HG03432 (cell line): Measurements from ENCODE around the gene TEX19.
"Not testable (repeated sequence)": the region's sequence is repeated elsewhere in the genome, so short reads cannot be mapped to it uniquely, and the experiment has no call there.

Experiments
- ATAC-seq: cut with Tn5 transposase; IDR thresholded peaks from one replicate; pipeline ENCODE4 v1.9.1; 2021; ENCODE audit warnings: mild to moderate bottlenecking, moderate library complexity; ENCODE audit not compliant: unreplicated experiment

Gene TEX19

DNA sequence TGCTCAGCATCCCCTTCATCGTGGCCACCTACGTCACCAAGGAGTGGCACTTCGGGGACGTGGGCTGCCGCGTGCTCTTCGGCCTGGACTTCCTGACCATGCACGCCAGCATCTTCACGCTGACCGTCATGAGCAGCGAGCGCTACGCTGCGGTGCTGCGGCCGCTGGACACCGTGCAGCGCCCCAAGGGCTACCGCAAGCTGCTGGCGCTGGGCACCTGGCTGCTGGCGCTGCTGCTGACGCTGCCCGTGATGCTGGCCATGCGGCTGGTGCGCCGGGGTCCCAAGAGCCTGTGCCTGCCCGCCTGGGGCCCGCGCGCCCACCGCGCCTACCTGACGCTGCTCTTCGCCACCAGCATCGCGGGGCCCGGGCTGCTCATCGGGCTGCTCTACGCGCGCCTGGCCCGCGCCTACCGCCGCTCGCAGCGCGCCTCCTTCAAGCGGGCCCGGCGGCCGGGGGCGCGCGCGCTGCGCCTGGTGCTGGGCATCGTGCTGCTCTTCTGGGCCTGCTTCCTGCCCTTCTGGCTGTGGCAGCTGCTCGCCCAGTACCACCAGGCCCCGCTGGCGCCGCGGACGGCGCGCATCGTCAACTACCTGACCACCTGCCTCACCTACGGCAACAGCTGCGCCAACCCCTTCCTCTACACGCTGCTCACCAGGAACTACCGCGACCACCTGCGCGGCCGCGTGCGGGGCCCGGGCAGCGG lies 15.7 kb downstream of the TEX19 start:
- ATAC-seq, result no peak

- ATAC-seq, result no peak
Measured at GRCh38 chr17:82375359-82376041, 16.5 kb downstream of the TEX19 start.

GRCh38 chr17:82376042-82376730 lies 17.1 kb downstream of the TEX19 start:
- ATAC-seq, result no peak

GRCh38 chr17:82377294-82377693 lies 18.2 kb downstream of the TEX19 start:
- not testable (repeated sequence) for ATAC-seq

DNA sequence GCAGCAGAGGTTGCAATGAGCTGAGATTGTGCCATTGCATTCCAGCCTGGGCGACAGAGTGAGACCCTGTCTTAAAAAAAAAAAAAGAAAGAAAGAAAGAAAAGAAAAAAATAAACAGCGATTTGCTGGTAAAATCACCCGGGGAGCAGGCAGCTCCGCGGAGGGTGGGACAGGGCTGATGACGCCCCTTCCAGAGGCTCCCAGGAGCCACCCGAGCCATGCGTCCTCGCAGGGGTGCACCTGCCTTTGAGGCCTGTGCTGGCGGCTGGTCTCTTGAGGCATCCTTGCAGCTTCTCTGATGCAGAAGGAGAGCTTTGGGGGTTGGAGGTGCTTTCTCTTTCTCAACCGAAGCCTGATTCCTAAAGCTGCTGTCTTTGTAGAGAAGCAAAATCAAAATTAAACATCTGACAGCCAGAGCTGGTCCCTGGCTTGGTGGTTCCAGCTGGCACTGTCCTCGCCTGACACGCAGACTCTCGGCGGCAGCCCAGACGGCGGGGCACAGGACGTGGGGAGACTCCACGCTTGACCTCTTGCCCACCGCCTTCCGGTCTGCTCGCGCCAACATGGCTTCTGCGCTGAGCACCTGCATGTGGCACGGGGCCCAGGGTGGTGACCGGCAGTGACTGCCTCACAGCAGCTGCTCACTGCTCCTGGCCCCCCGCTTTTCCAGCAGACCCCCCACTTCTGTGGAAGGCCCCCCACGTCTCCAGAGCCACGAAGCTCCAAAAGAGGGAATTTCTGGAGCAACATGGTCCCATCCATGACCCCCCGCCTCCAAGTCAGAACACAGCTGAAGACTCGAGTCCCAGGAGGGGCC lies 19.1 kb downstream of the TEX19 start:
- no peak for ATAC-seq

- no peak for ATAC-seq
Measured at GRCh38 chr17:82378741-82379021, 19.6 kb downstream of the TEX19 start.

DNA sequence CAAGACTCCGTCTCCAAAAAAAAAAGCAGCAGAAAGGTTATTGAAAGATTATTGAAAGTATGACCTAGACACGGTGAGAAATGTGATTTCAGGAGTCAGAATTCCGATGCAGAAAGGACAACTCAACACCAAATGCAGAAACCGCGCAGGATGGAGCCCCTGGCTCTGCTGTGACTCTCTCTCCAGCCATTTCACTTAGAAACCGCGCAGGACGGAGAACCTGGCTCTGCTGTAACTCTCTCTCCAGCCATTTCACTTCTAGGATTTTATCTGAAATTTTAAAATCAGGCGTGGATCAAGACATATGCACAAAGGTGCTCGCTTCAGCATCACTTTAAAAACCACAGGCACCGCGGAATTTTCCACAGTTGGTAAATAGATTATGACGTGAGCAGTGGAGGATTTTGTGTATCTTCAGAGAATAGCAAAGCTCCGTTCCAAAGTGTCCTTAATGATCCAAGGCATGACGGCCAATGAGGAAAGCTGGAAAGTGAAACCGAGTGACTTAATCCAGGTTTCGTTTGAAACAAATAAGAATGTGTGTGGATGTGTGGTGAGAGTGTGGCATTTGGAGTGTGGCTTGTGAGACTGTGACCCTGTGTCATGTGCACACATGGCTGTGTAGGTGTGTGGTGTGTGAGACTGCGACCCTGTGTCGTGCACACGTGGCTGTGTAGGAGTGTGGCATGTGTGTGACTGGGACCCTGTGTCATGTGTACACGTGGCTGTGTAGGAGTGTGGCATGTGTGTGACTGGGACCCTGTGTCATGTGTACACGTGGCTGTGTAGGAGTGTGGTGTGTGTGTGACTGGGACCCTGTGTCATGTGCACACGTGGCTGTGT lies 22.0 kb downstream of the TEX19 start:
- ATAC-seq, result no peak

GRCh38 chr17:82381703-82382009 lies 22.6 kb downstream of the TEX19 start:
- not testable (repeated sequence) for ATAC-seq

GRCh38 chr17:82382220-82382932 lies 23.3 kb downstream of the TEX19 start:
- ATAC-seq, result not testable (repeated sequence)

DNA sequence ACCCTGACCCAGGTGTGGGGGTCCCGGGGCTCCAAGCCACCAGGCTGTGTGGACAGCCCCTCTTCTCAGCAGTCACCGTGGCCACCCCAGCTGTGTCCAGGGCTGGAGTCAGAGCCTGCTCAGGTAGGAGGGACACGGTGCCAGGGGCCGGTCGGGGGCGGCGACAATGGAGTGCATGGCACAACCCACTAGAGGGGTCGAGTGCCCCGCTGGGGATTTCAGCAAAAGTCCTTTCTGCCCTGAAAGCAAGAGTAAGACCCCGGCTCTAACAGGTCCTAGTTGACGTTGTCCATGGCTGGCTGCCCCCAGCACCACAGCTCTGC lies 23.8 kb downstream of the TEX19 start:
- ATAC-seq, result no peak

DNA sequence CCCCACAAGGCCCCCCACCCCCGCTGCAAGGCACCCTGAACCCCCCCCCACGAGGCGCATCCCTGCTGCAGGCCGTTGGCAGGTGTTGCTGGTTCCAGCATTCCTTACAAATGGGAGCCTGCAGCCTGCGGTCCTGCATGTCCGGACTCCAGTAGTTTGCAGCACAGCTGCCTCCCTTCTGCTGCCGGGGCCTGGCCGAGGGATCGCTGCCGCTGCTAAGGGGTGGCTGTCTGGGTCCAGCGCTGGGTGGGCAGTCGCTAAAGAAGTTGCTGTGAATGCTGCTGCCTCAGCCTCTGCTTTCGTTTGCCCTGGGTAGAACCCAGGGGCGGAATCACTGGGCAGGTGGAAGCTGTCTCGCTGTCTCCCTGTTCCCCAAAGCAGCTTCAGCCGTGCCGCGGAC lies 24.4 kb downstream of the TEX19 start:
- ATAC-seq, result no peak

GRCh38 chr17:82384051-82384729 lies 25.1 kb downstream of the TEX19 start:
- ATAC-seq, result no peak

DNA sequence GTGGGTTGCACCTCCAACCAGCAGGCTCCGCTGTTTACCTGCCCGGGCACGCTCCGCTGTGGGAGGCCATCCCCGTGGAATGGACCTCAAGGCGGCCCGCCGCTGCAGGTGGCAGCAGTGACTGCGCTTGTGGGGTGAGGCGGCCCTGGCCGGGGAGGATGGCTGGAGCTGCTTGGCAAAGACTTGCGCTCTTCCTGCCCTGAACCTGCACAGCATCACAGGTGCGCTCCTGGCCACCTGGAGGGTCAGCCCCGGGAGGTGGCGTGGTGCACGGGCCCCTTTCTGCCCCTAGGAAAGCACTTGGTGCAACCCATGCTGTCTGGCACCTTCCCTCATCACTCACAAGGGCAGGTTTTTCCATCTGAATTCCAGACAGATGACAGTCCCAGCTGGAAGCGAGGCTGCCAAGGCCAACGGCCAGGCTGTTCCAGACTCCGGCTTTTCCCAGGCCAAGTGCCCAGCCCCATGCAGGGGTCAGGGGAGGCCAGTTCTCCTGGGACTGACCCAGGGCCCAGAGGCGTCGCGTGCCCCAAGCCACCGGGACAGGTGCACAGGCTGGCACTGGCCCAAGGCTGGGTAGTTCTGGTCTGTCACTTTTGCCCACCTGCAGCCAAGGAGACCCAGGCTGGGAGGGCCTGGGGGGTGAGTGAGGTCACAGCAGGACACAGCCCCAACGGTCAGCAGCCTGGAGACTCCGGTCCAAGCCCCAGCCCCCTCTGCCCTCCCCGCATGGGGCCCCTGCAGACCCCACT lies 25.9 kb downstream of the TEX19 start:
- no peak for ATAC-seq

- ATAC-seq, result no peak
Measured at GRCh38 chr17:82385559-82386254, 26.7 kb downstream of the TEX19 start.

DNA sequence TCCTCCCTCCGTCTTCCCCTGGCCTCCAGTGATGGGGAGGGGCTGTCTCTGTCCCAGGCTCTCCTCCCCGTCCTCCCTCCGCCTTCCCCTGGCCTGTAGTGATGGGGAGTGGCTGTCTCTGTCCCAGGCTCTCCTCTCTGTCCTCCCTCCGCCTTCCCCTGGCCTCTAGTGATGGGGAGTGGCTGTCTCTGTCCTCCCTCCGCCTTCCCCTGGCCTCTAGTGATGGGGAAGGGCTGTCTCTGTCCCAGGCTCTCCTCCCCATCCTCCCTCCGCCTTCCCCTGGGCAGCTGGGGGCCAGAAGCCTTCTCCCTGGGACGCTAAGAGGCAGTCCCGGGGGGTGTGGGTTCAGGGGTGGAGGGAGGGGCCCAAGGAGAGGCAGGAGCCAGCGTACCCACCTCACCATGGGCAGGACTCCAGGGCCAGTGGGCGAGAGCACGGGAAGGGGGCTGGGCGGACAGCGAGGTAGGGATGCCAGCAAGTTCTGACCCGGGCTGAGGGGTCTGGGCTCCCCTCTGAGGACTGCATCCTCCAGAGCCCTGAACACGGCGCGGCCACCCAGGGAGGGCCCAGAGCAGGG lies 27.3 kb downstream of the TEX19 start:
- ATAC-seq, result no peak

DNA sequence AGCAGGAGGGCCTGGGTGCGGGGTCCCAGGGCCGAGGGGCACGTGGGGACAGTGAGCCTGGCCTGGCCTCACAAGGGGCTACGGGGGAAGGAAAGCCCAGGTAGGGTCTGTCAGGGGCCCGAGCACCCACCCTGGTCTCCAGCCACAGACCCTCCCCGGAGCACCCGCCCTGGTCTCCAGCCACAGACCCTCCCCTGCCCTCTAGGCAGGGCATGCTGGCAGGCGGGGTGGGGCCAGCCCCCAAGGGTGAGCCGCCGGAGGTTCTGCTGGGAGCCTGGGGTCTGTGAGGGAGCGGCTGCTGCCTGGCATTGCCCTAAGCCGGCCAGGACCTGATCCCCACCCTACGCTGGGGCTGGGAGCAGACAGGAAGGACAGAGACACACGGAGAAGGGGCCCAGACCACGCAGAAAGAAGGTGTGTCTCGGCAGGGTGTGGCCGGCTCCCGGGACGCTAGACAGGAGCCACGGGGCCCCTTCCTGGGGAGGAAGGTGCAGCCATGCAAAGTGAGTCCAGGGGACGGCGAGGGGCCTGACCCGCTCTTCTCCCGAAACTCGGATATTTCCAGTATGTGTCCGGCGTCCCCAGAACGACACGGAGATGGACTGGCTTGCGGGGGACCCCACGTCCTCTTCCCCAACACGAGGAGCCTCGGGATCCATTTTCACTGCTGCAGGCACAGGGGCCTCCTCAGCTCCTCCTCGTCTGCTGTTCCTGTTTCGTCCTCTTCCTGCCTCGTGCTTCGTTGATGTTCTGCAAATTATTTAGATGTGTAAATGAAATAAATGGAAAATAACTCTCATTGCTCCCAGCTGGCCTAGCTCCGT lies 28.0 kb downstream of the TEX19 start:
- no peak for ATAC-seq

DNA sequence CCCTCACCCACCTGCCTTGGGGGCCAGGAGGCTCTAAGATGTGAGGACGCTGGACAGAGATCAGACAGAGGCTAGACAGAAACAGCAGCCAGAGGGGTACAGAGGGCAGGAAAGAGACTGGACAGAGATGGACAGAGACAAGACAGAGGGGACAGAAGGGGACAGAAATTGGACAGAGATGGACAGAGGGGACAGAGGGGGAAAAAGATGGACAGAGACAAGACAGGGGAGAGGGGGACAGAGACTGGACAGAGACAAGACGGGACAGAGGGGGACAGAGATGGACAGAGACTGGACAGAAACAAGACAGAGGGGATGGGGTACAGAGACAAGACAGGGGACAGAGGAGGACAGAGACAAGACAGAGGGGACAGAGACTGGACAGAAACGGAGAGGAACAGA lies 28.7 kb downstream of the TEX19 start:
- ATAC-seq, result no peak
